Activated T-helper 9 cell treated with anti-CD3 and anti-CD28 coated beads, Interleukin-2, amount 50 U/mL, for 16 hours (primary cell): Measurements from ENCODE around the gene OR2T8.

Experiments used
- DNase-seq: peaks from one replicate; pipeline ENCODE4 v3.0.0-alpha.2; 2020; ENCODE audit warnings: low read depth

Gene OR2T8

GRCh38 chr1:247919952-247920351 lies at the start of gene OR2T8:
Gene OR2T8 (plus strand): TSS chr1:247920252. CDS start chr1:247921018, 766 bp downstream.
- DNase-seq: no peak

- no peak for DNase-seq
These were observed 36.7 kb upstream of the OR2T8 start for GRCh38 chr1:247883346-247883745.

GRCh38 chr1:247884797-247885413 lies 35.1 kb upstream of the OR2T8 start:
- no peak for DNase-seq

- no peak for DNase-seq
These were observed 24.9 kb upstream of the OR2T8 start, which contains the start of gene OR2W3 for GRCh38 chr1:247895163-247895637. Gene OR2W3 (plus strand): TSS chr1:247895587. CDS start chr1:247895587, 0 bp downstream.

- DNase-seq: no peak
These were observed 24.1 kb upstream of the OR2T8 start for GRCh38 chr1:247895976-247896375.

- DNase-seq: no peak
These were observed 15.9 kb upstream of the OR2T8 start for GRCh38 chr1:247904122-247904521.

GRCh38 chr1:247905181-247905580 lies 14.9 kb upstream of the OR2T8 start:
- no peak for DNase-seq

- no peak for DNase-seq
These were observed 14.0 kb upstream of the OR2T8 start for GRCh38 chr1:247905910-247906503.

GRCh38 chr1:247906504-247907047 lies 13.5 kb upstream of the OR2T8 start:
- no peak for DNase-seq

GRCh38 chr1:247908766-247909165 lies 11.3 kb upstream of the OR2T8 start:
- DNase-seq: no peak

- DNase-seq: no peak
These were observed 6.3 kb upstream of the OR2T8 start for GRCh38 chr1:247913786-247914185.

GRCh38 chr1:247914941-247915662 lies 5.0 kb upstream of the OR2T8 start:
- no peak for DNase-seq

- no peak for DNase-seq
These were observed 3.9 kb downstream of the OR2T8 start for GRCh38 chr1:247923941-247924340.

GRCh38 chr1:247924868-247925267 lies 4.8 kb downstream of the OR2T8 start, which contains the start of gene OR2AJ1:
Gene OR2AJ1 (plus strand): TSS chr1:247924889. CDS start chr1:247933769, 8,880 bp downstream.
- DNase-seq: no peak

- no peak for DNase-seq
These were observed 13.9 kb downstream of the OR2T8 start for GRCh38 chr1:247933989-247934388.

GRCh38 chr1:247935781-247936180 lies 15.7 kb downstream of the OR2T8 start:
- no peak for DNase-seq

- DNase-seq: no peak
These were observed 16.4 kb downstream of the OR2T8 start for GRCh38 chr1:247936415-247936814.

- peak; percentile 78 for DNase-seq
These were observed 17.1 kb downstream of the OR2T8 start for GRCh38 chr1:247936965-247937734.

- DNase-seq: no peak
These were observed 22.6 kb downstream of the OR2T8 start for GRCh38 chr1:247942624-247943023.

GRCh38 chr1:247948558-247948957 lies 28.5 kb downstream of the OR2T8 start, which contains the start of gene OR2L8:
Gene OR2L8 (plus strand): TSS chr1:247948858. CDS start chr1:247948858, 0 bp downstream.
- no peak for DNase-seq

GRCh38 chr1:247953408-247953807 lies 33.4 kb downstream of the OR2T8 start:
- DNase-seq: no peak

- no peak for DNase-seq
These were observed 41.7 kb downstream of the OR2T8 start for GRCh38 chr1:247961791-247962190.
